GM10847 (cell line): Measurements from ENCODE around the gene MYH11.

Experiments
- POLR2A ChIP-seq: IDR thresholded peaks from 2 replicates; pipeline ENCODE4 v1.6.1; 2011; ENCODE audit not compliant: insufficient read length; ENCODE audit errors: extremely low read depth

MYH11 gene

DNA sequence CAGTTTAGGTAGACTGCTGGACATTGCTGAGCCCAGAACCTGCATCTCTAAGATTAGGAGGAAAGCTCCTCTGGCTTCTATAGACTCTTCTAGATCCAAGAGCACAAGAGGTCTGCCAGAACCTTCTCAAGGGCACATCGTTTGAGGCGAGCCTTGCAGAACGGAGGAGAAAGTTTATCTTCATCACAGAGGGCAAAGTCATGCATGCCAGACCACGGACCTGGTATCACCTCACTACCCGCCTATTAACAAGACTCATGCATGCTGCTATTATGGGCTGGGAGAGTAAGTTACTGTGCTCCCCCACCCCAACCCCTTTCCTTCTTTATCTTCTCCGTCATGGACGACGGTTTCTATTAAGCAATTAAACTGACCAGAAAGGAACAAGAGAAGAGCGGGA lies 23.3 kb downstream of the MYH11 start:
- TF ChIP-seq POLR2A, result no peak

DNA sequence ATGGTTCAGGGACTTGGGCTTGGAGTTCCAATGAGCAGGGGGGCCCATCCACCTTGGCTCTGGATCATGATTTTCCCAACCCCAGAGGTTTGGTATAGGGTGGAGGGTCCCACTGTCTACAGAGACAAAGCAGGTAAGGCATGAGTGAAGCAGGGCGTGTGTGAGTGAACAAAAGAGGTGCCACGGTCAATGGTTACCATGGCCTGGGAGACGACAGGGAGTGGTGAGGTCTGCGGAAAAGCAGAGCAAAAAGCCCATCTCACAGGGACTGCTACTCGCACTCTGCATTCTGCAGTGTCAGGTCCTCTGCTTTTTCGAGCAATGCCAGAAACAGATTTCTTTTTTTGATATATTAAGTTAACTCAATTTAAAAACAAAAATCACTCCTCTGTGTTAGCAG lies 24.6 kb downstream of the MYH11 start:
- TF ChIP-seq POLR2A, result no peak

DNA sequence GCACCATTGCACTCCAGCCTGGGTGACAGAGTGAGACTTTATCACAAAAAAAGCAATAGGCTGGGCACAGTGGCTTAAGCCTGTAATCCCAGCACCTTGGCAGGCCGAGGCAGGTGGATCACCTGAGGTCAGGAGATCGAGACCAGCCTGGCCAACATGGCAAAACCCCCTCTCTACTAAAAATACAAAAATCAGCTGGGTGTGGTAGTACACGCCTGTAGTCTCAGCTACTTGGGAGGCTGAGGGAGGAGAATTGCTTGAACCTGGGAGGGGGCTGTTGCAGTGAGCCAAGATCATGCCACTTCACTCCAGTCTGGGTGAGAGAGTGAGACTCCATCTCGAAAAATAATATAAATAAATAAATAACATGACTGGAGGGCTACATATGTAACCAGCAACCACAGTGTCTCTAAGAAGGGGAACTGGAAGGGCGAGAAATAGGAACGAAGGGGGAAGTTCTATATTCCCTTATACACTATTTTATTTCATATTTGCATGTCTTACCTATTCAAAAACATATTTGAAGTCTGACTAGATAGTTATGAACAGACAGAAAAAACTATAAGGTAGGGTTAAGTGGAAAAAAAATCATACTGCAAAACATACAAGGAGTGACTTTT lies 25.9 kb downstream of the MYH11 start:
- TF ChIP-seq POLR2A, result no peak

DNA sequence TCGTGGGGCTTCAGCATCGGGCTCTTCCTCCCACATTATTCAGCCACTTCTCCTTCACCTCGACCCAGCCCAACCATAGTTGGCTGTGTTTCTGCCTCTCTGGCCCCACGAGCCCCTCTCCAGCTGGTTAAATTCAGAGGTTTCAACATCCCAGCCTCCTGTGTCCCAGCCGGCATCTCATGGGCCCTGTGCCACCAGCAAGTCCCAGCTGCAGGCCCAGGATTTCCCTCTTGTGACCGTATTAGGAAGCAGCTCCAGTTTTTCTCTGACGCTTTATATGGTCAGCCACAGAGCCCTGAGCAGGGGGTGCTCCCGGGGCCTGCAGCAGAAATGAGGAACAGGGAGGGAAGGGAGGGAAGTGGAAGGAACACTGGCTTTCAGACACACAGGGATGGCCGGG lies 27.4 kb downstream of the MYH11 start:
- no peak for TF ChIP-seq POLR2A

DNA sequence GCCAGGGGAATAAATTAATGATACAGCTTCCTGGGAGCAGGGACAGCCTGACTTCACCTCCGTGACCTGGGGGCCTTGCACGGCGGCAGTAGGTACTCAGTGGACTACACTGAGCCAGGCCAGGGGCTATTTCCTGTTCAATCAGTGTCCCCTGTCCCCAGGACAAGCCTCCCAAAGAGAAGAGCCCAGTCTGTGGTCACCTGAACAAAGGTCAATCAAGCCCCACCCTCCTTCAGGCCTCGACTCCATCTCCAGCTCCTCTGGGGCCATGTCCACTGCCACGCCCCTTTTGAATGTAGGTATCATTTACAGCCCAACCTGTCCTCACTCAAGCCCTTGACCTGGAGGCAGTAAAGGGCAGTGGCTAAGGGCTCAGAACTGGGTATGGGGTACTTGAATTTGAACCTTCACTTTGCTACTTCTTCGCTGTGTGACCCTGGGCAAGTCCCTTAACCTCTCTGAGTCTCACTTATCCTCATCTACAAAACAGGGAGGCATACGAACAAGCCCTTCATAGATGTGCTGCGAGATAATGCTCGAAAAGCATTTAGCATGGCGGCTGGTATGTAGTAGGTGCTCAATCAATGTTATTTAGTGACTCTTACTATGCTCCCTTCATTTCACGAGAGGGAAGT lies 29.0 kb downstream of the MYH11 start:
- TF ChIP-seq POLR2A, result no peak

DNA sequence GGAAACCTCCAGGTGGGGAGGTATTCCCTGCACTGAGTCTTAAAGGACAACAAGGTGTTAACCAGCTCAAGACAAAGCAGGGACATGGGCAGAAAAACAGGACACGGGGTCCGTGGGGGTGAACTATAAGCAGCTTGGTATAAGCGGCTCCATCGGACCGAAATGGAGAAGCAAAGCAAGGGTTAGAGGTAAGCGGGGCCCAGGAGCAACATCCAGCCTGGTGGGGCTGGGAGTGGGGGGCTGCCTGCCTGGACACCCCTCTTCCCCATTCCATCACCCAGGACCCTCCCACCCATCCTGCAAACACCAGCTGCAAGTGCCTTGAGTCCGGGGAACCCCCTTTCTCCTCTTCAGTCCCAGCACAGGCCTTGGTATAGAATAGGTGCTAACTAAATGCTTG lies 29.5 kb downstream of the MYH11 start:
- TF ChIP-seq POLR2A, result no peak

DNA sequence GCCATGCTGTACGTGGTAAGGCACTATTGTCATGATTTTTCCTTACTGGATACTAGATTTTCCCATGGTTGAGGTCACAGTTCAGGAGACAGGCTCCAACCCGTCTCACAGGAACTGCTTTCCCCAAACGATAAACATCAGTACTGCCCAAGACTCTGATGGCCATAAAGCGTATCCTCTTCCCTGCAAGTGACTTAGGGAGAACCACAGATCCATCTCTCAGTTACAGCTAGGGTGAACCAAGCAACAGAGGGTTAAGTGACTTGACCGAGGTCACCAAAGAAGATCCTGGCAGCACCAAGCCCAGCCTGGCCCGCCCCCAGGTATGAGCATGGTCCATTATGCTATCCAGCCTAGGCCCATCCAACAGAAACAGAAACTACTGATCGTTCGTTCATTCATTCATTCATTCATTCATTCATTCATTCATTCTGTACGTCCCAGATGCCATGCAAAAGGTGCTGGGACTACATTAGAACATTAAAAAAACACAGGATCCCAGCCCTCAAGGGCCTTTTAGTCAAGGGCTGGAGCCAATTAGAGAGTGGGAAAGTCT lies 31.0 kb downstream of the MYH11 start:
- no peak for TF ChIP-seq POLR2A

DNA sequence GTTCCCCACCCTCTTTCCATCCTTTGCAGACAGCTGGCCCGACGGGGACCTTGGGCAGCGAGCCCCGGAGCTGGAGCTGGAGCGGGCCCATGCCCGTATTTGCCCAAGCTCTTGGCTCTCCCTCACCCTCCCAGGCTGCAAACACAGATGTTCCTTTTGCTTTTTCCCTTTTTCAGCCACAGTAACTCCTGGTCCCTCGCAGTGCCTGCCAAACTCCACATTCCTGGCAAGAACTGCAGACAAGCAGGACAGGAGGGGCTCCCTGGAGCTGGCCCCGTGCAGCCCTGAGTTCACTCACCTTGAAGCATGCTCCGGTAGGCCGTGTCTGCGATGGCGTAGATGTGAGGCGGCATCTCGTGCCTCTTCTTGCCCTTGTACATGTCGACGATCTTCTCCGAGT lies 33.9 kb downstream of the MYH11 start:
- TF ChIP-seq POLR2A, result no peak

DNA sequence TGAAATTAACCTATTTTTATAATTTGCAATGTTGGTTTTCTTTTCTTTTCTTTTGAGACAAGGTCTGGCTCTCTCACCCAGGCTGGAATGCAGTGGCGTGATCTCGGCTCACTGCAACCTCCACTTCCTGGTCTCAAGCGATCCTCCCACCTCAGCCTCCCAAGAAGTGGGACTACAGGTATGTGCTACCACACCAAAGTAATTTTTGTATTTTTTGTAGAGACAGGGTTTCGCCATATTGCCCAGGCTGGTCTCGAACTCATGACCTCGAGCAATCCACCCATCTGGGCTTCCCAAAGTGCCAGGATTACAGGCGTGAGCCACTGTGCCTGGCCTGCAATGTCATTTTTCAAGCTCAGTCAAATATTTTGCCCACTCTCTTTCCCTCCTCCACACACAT lies 36.0 kb downstream of the MYH11 start:
- no peak for TF ChIP-seq POLR2A

DNA sequence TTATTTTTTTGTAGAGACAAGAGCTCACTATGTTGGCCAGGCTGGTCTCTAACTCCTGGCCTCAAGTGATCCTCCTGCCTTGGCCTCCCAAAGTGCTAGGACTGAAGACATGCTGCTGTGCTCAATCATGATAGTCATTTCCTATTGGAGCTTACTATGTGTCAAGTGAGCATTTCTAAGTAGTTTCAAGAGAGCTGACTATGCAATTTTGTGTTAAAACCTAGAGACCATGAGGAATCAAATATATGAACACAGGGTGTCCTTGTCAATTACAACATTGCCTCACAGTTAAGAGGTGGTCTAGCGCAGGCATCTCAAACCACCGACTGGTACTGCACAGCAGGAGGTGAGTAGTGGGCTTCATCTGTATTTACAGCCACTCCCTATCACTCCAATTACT lies 37.8 kb downstream of the MYH11 start:
- TF ChIP-seq POLR2A, result no peak

DNA sequence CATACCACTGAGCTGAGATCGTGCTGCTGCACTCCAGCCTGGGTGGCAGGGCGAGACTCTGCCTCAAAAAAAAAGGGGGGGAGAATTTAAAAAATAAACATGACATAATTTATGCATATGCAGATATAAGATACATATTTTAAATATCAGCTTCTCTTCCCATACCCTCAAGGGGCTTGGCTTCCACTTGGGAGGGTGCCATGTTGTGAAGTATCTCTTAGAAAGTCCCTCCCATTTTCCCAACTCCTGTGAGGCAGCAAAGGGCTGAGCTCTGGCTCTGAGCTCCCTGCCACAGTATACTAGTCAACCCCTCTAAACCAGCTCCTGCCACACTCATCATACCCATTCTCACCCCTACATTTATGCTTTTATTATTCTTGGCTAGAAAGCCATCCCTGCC lies 39.4 kb downstream of the MYH11 start:
- no peak for TF ChIP-seq POLR2A

DNA sequence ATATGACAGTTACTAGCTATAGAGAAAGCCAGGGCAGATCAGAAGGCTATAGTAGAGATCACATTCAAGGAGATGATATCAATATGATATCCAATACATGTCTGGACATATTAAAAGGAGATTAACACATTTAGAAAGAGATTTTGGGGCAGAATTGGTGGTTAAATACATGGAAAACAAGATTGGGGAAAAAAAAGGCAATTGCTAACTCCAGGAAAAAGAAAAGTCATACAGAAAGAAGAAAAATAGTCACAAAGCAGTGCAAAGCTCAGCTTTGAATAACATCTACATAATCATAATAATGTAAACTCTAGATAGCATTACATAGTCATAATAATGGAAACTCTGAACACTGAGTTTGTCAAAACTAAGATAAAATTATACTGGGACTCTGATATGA lies 40.6 kb downstream of the MYH11 start:
- no peak for TF ChIP-seq POLR2A

DNA sequence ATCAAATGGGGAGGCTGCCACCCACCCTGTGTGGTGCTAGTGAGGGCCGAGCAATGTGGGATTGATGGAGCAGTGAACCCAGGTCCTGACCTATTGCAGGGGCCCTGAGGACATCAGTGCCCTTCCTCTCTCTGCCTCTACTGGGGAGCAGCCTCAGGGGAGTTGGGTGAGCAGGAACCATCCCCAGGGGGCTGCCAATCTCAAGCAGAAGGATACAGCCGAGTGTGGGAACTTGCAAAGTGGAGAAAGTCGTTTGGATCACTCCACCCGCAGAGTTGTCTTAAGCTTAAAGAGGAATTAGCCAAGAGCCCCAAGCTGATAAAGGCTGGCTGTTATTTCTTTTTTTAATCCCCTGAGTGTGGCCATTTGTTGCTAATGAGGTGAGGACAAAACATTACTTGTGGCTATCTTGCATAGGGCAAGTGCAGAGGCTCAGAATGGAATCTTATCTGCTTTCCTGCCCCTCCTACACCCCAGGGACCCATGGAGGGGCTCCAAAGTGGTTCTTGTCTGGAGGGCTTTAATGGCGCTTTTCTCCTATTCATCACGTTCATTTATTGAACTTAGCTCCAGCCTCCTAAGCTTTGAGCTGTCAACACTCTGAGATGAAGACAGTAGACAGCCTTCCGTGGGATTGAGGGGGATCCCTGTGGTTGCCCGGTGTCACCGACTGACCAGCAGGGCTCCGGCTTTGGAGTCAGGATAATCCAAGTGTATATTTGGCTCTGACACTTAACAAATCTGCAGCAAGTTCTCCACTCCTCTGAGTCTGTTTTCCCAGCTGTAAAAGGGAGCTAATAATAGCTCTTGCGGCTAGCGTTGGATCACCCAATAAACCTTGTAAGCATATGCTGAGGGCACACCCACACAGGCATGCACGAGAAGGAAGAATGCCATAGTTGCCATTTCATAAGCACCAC lies 45.1 kb downstream of the MYH11 start:
- no peak for TF ChIP-seq POLR2A

DNA sequence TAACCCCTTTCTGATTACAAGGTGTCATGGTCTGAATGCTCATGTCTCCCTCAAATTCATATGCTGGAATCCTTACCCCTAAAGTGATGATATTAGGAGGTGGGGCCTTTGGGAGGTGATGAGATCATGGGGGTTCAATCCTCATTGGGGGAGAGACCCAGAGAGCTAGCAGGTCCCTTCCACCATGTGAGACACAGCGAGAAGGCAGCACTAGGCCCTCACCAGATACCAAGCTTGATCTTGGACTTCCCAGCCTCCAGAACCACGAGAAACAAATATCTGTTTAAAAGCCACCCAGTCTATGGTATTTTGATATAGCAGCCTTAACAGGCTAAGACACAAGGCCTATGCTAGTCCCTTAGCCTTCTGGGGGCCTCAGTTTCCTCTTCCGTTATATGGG lies 45.9 kb downstream of the MYH11 start:
- no peak for TF ChIP-seq POLR2A

DNA sequence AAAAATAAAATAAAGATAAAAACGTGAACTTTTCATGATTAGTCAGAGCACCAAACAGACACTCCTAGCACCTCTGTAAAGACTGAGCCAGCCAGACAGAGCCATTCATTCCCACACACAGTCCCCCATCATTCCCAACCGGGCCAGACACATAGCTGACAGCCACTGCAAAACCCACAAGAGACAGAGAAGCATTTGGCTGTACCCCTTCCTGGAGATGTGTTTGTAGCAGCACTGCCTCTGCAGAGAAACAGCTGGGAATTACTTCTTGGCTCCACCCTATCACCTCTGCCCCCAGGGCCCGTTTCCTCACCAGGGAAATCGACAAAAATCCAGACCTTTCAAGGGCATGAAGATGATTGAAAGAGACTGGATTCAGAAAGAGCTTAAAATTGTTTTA lies 46.4 kb downstream of the MYH11 start:
- TF ChIP-seq POLR2A, result no peak

DNA sequence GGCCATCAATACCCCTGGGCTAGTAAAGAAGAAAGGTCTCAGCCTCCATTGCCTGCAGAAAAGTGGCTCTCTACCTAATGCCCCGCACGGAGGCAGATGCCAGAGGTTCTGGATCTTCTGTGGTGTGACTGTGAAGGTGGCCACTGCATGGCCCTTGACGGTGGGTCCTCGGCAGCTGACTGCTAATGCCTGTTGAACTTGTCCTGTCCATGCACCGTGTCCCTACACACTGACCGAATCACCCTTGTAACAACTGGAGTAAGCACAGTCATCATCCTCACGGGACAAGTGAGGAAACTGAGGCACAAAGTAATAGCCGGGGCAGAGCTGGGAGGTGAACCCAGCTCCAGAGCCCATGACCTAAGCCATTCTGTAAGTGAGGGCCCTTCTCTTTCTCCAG lies 48.8 kb downstream of the MYH11 start:
- TF ChIP-seq POLR2A, result no peak

DNA sequence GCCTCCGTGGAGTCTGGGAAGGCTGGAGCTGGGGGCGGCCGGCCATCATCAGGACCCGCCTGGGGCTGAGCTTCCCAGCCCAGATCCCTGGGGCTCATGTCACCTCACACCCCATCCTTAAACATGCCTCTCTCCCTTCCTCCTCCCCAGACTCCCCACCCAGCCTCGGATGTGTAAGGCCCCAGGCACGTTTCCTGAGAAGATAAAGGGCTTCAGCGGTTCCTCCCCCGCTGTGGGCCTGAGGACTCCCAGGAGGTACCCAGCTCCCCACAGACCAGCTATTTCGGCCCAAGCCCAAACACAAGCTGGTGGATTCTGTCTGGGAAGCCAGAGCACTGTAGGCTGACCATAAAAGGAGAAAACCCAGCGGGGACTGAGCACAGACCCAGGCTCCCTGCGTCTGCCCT lies 49.2 kb downstream of the MYH11 start:
- no peak for TF ChIP-seq POLR2A

DNA sequence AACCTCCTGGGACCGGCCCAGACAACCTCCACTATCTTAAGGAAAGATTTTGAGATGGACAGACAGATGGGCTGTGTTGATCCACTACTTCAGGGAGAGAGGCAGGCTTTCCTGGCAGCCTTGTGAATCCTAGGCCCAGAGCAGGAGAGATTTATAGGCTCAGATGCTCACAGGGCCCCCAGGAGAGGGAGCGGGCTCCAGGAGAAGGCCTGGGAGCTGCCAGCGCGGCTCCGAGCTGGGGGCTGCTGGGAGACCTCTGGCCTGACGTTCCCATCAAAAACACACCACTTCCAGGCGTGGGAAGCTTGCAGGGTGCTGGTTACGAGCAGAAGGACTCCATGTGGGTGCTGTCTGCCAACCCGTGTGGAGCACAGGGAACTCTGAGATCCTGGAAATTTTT lies 53.2 kb downstream of the MYH11 start:
- TF ChIP-seq POLR2A, result no peak
